ENCODE results near the gene XRCC1.

GRCh38 chr19:43575955-43576878 is 890 bp upstream of the XRCC1 start:
- TF ChIP-seq CTCF (conservative IDR thresholded peaks at IDR 0.05; ENCODE audit: low read depth, low read length) = no peak
- TF ChIP-seq EZH2 (IDR thresholded peaks at IDR 0.05; ENCODE audit: low read length, unreplicated experiment) = no peak
- no peak for TF ChIP-seq EZH2phosphoT487 (IDR thresholded peaks at IDR 0.05; ENCODE audit: borderline replicate concordance, low read length)
